Fibroblast of villous mesenchyme (primary cell): Measurements from ENCODE around the gene BCL2L1. TPM values are rescaled to one million over a fixed set of nuclear protein-coding genes. Genes with fewer than 3 reads are reported as not detected.
A peak's percentile ranks its signal among the peaks of the same experiment; 100 is the strongest.

Experiments used
- DNase-seq: peaks from one replicate; pipeline ENCODE4 v3.0.0-alpha.2; 2010; ENCODE audit warnings: low read depth
- H3K4me3 ChIP-seq: 2 replicates; pipeline ENCODE4 v1.5.1; 2011; ENCODE audit warnings: low read depth, mild to moderate bottlenecking, low read length
- total RNA-seq: library from RNA; depleted of rRNA; stranded (reverse); fragments of >200 nt; gene quantifications from 2 replicates; pipeline ENCODE4 v1.2.3, GENCODE V29; 2012
- TF ChIP-seq, protein P1 (sequence below): IDR thresholded peaks from 2 replicates; pipeline ENCODE4 v1.5.1; 2012; ENCODE audit warnings: low read depth, mild to moderate bottlenecking, low read length; ENCODE audit not compliant: insufficient read depth

The BCL2L1 gene
- total RNA-seq, 1 donor = 113 TPM

DNA sequence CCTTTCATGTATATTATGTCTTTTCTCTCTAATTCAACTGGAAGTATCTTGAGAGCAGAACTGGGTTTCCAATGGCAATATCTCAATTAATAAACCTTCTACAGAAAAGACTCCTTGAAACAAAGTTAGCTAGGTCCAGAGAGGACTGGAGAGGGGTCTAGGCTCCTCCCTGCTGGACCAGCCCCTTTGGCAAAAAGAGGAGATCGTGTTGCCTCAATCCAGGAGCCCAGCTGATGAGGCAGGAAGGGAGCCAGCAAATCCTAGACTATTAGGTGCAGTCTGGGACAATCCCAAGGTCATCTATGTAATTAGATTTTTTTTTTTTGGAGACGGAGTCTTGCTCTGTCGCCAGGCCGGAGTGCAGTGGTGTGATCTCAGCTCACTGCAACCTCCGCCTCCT lies 21.9 kb downstream of the BCL2L1 start:
- TF ChIP-seq, protein P1, sequence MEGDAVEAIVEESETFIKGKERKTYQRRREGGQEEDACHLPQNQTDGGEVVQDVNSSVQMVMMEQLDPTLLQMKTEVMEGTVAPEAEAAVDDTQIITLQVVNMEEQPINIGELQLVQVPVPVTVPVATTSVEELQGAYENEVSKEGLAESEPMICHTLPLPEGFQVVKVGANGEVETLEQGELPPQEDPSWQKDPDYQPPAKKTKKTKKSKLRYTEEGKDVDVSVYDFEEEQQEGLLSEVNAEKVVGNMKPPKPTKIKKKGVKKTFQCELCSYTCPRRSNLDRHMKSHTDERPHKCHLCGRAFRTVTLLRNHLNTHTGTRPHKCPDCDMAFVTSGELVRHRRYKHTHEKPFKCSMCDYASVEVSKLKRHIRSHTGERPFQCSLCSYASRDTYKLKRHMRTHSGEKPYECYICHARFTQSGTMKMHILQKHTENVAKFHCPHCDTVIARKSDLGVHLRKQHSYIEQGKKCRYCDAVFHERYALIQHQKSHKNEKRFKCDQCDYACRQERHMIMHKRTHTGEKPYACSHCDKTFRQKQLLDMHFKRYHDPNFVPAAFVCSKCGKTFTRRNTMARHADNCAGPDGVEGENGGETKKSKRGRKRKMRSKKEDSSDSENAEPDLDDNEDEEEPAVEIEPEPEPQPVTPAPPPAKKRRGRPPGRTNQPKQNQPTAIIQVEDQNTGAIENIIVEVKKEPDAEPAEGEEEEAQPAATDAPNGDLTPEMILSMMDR = no peak
- no peak overlapping the region for H3K4me3 ChIP-seq
- DNase-seq = no peak

DNA sequence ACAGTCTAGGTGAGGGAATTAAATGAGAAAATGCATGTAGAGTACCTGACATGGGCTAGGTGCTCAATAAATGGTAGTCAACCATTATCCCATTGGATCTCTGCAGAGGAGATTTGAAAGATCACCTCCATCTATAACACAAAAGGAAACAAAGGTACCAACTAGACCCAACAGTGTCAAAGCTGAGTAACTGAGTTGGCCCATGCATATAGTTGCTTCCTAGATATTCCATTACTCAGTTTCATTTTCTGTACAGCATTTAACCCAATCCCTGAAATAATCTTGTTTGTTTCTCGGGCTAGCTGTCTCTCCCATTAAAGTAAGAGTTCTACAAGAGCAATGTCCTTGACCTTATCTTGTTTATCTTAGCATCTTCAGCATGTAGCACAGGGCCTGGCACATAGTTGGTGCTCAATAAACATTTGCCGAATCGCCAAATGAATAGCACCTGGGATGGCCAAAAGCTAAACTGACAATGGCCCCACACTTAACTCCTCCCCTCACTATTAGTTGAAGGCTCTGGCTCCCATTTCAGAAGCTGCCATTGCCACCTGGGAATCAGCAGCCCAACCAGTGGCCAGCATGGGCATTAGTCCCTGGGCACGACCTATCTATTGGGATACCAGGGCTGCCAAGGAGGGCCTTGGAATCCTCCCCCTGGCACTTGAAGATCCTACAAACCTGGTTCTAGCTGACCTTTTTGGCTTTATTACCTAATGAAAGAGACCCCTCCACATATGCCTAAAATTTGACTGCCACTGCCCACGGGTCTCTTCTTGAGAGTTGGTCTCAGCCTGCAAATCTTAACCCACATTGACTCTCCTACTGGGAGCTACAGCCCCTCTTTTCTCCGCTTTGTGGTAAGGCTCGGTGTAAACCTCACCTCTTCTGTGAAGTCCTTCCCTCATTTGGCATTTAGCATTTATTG lies 22.6 kb downstream of the BCL2L1 start:
- H3K4me3 ChIP-seq = no peak overlapping the region
- TF ChIP-seq, protein P1 = no peak
- DNase-seq = no peak

- no peak overlapping the region for H3K4me3 ChIP-seq
- TF ChIP-seq, protein P1 = no peak
- peak; percentile 97 for DNase-seq
Observed at GRCh38 chr20:31698803-31699718, 23.6 kb downstream of the BCL2L1 start.

- TF ChIP-seq, protein P1 = no peak
- no peak for DNase-seq
- no peak overlapping the region for H3K4me3 ChIP-seq
Observed at GRCh38 chr20:31698243-31698802, 24.3 kb downstream of the BCL2L1 start.

- no peak overlapping the region for H3K4me3 ChIP-seq
- DNase-seq = peak; percentile 76
- TF ChIP-seq, protein P1 = no peak
Observed at GRCh38 chr20:31695849-31696804, 26.5 kb downstream of the BCL2L1 start.
